Bronchial epithelial cell (primary cell): ENCODE measurements around the gene SHC4. TPM values are rescaled to one million over a fixed set of nuclear protein-coding genes. Genes with fewer than 3 reads are reported as not detected.

Experiments used
- DNase-seq: peaks from one replicate; pipeline ENCODE4 v3.0.0-alpha.2; 2010; ENCODE audit warnings: low read depth
- FAIRE-seq: peaks from 2 replicates; lab custom pipeline; 2011; peaks lifted over from hg19 to GRCh38; lab: Jason Lieb, UNC
- H3K27me3 ChIP-seq: 2 replicates; pipeline ENCODE4 v1.5.1; 2011; ENCODE audit warnings: low read length; ENCODE audit not compliant: control insufficient read depth, insufficient read depth
- H3K36me3 ChIP-seq: 2 replicates; pipeline ENCODE4 v1.5.1; 2011; ENCODE audit warnings: low read length; ENCODE audit not compliant: control insufficient read depth, insufficient read depth
- H3K4me3 ChIP-seq: 2 replicates; pipeline ENCODE4 v1.5.1; 2011; ENCODE audit warnings: mild to moderate bottlenecking, low read depth, low read length, control low read depth
- CTCF ChIP-seq: IDR thresholded peaks from 2 replicates; pipeline ENCODE4 v1.5.1; 2011; ENCODE audit warnings: mild to moderate bottlenecking, moderate library complexity, low read length, control low read depth, inconsistent platforms; ENCODE audit not compliant: insufficient read depth, severe bottlenecking
- total RNA-seq: library from RNA; depleted of rRNA; stranded (reverse); fragments of >200 nt; gene quantifications from 2 replicates; pipeline ENCODE4 v1.2.1, GENCODE V29; 2014

The SHC4 gene
- total RNA-seq, 1 donor from 2014 or later, result under 0.01 TPM

DNA sequence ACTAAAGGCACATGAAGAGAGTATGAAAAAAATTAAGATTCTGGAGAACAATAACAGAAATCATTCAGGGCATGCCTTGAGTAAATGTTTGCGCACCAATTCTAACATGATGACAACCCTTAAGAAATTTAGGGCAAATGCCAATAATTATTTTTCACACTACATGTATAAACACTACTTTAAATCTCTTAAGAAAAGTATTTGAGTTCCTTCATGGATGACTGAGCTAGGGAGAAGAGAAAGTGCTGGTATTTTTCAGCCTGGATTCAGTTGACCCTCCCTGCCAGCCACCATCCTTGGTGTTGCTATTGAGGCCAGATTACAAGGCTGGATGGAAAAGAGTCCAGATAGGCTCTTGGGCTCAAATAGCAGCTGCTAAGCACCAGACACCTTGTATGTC is 93.8 kb downstream of the SHC4 start:
- Histone ChIP-seq H3K4me3 (no peak overlapping the region), H3K27me3 (no peaks in the 10 kb centered on the region), H3K36me3 (no peaks in the 10 kb centered on the region)
- no peak for TF ChIP-seq CTCF
- DNase-seq (no peak), FAIRE-seq (no peak)

GRCh38 chr15:48868536-48868935 is 95.2 kb downstream of the SHC4 start:
- TF ChIP-seq CTCF, result no peak
- H3K36me3 ChIP-seq, result no peaks in the 10 kb centered on the region
- FAIRE-seq (no peak), DNase-seq (peak; percentile 94)
- no peaks in the 10 kb centered on the region for H3K27me3 ChIP-seq
- no peak overlapping the region for H3K4me3 ChIP-seq

GRCh38 chr15:48868023-48868422 is 95.7 kb downstream of the SHC4 start:
- Histone ChIP-seq H3K36me3 (no peaks in the 10 kb centered on the region), H3K27me3 (no peaks in the 10 kb centered on the region), H3K4me3 (no peak overlapping the region)
- FAIRE-seq, result no peak
- no peak for TF ChIP-seq CTCF
- DNase-seq, result peak; percentile 80

GRCh38 chr15:48866141-48866563 is 97.6 kb downstream of the SHC4 start:
- no peak for FAIRE-seq
- no peaks in the 10 kb centered on the region for H3K27me3 ChIP-seq
- no peak for DNase-seq
- TF ChIP-seq CTCF, result no peak
- no peak overlapping the region for H3K4me3 ChIP-seq
- no peaks in the 10 kb centered on the region for H3K36me3 ChIP-seq

DNA sequence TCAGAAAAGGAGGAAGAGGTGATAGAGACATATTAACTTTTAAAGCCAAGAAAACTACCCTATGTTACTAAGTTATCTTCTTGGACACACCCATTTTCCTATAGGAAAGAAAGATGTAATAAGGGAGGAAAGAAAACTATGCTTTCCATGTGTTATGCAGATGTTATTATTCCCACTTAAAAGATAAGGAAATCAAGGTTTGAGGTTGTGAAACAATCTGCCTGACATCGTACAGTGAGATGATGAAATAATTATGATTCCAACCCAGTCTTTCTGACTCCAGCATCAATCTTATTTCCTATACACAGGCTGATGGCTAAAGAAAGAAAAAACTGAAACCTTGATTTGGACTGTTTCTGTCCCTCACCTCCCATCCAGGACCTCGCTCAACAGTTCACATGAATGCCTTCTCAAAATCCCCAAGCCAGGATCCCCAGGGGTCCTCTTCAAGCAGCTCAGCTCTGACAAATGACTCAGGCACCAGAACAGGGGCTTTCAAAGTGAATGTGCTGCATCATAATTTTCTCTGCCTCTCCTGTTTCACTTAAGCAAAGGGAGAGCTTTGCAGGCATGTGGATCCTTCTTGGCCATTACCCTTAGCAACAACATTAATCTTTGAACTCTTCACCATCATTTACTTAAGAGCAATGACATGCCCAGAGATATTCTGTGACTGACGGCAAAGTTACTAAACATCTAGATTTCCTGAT is 98.2 kb downstream of the SHC4 start:
- no peak for DNase-seq
- no peak overlapping the region for H3K4me3 ChIP-seq
- no peaks in the 10 kb centered on the region for H3K36me3 ChIP-seq
- H3K27me3 ChIP-seq, result no peaks in the 10 kb centered on the region
- TF ChIP-seq CTCF, result no peak
- FAIRE-seq, result no peak

DNA sequence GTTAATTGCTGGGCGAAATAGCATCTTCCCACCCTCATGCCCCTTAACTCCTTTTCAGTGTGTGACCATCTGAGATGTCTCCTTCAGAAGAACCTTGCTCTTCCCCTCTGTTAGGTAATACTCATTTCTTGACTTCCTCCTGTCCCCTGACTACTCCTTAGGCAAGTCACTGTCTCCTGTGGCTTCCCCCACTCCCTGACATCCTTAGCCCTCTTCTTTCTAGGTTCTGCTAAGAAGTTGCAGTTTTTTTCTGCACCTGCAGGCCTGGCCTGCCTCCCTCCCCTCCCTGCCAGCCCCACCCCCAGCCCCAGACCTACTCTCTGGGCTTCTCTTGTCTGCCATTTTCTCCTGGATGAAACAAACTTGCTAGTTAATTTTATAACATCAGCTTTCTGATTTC is 101.0 kb downstream of the SHC4 start:
- no peaks in the 10 kb centered on the region for H3K36me3 ChIP-seq
- DNase-seq (no peak), FAIRE-seq (no peak)
- H3K27me3 ChIP-seq, result no peaks in the 10 kb centered on the region
- TF ChIP-seq CTCF, result no peak
- H3K4me3 ChIP-seq, result no peak overlapping the region
